Neural cell (in vitro differentiated cells): ENCODE data around the gene TRAPPC3. TPM values are rescaled to one million over a fixed set of nuclear protein-coding genes. Genes with fewer than 3 reads are reported as not detected.

Experiments
- H2AFZ ChIP-seq: fragments of 200-600, 300-800 bp; sonication (generic), shearing (Covaris generic); 2 replicates; pipeline ENCODE4 v1.6.0; 2014; ENCODE audit warnings: low read depth, mild to moderate bottlenecking, antibody characterized with exemption, low read length, moderate library complexity
- H3F3A ChIP-seq: fragments of 200-600 bp; shearing (Covaris generic); 2 replicates; pipeline ENCODE4 v1.6.1; 2016; ENCODE audit warnings: mild to moderate bottlenecking, moderate library complexity, mixed read lengths, antibody characterized with exemption, low read length; ENCODE audit not compliant: insufficient read depth, poor library complexity, severe bottlenecking
- H3K27ac ChIP-seq: fragments of 200-600, 300-800 bp; sonication (generic), shearing (Covaris generic); 2 replicates; pipeline ENCODE4 v1.5.1; 2014; ENCODE audit warnings: mild to moderate bottlenecking, low read length, moderate library complexity
- H3K27me3 ChIP-seq: fragments of 300-800, 200-600 bp; sonication (generic), shearing (Covaris generic); 2 replicates; pipeline ENCODE4 v1.6.0; 2014; ENCODE audit warnings: mild to moderate bottlenecking, low read depth, low read length, moderate library complexity; ENCODE audit not compliant: insufficient read depth
- H3K36me3 ChIP-seq: fragments of 300-800, 200-600 bp; sonication (generic), shearing (Covaris generic); 2 replicates; pipeline ENCODE4 v1.5.1; 2014; ENCODE audit warnings: mild to moderate bottlenecking, antibody characterized with exemption, low read length, moderate library complexity; ENCODE audit not compliant: insufficient read depth
- H3K4me2 ChIP-seq: fragments of 300-800, 200-600 bp; sonication (generic), shearing (Covaris generic); 2 replicates; pipeline ENCODE4 v1.6.0; 2014; ENCODE audit warnings: mild to moderate bottlenecking, low read length
- H3K4me3 ChIP-seq: fragments of 300-800, 200-600 bp; sonication (generic), shearing (Covaris generic); 2 replicates; pipeline ENCODE4 v1.5.1; 2014; ENCODE audit warnings: mild to moderate bottlenecking, low read length, moderate library complexity
- H3K79me2 ChIP-seq: fragments of 200-600 bp; shearing (Covaris generic); replicated peaks from 2 replicates; pipeline ENCODE4 v1.6.0; 2014; ENCODE audit warnings: mild to moderate bottlenecking, low read length, moderate library complexity; ENCODE audit not compliant: insufficient read depth
- H3K9ac ChIP-seq: fragments of 300-800, 200-600 bp; sonication (generic), shearing (Covaris generic); 2 replicates; pipeline ENCODE4 v1.6.1; 2016; ENCODE audit warnings: mild to moderate bottlenecking, low read length, mixed read lengths
- H3K9me2 ChIP-seq: fragments of 200-600 bp; shearing (Covaris generic); 2 replicates; pipeline ENCODE4 v1.6.1; 2016; ENCODE audit warnings: mild to moderate bottlenecking, low read length, mixed read lengths; ENCODE audit not compliant: insufficient read depth
- H3K9me3 ChIP-seq: fragments of 200-600, 300-800 bp; sonication (generic), shearing (Covaris generic); 2 replicates; pipeline ENCODE4 v1.6.1; 2016; ENCODE audit warnings: mild to moderate bottlenecking, mixed run types, low read length, moderate library complexity, mixed read lengths
- H4K20me1 ChIP-seq: fragments of 200-600 bp; shearing (Covaris generic); 2 replicates; pipeline ENCODE4 v1.6.1; 2016; ENCODE audit warnings: mild to moderate bottlenecking, mixed run types; ENCODE audit not compliant: insufficient read depth
- EP300 ChIP-seq: fragments of 450-650 bp; conservative IDR thresholded peaks from 2 replicates; pipeline ENCODE4 v1.6.1; 2014; ENCODE audit warnings: antibody characterized with exemption, mild to moderate bottlenecking, moderate library complexity; ENCODE audit not compliant: poor library complexity, severe bottlenecking
- EZH2 ChIP-seq: fragments of 200-600, 300-800 bp; shearing (Covaris generic), sonication (generic); IDR thresholded peaks from 2 replicates; pipeline ENCODE4 v1.6.1; 2014; ENCODE audit warnings: antibody characterized with exemption, low read length, borderline replicate concordance, mild to moderate bottlenecking; ENCODE audit not compliant: insufficient read depth, poor library complexity, severe bottlenecking
- MXI1 ChIP-seq: fragments of 450-650 bp; conservative IDR thresholded peaks from 2 replicates; pipeline ENCODE4 v1.6.1; 2014; ENCODE audit warnings: antibody characterized with exemption, mild to moderate bottlenecking; ENCODE audit not compliant: poor library complexity, severe bottlenecking
- POLR2AphosphoS5 ChIP-seq: IDR thresholded peaks from 2 replicates; pipeline ENCODE4 v1.6.1; 2012
- RAD21 ChIP-seq: fragments of 450-650 bp; conservative IDR thresholded peaks from 2 replicates; pipeline ENCODE4 v1.6.1; 2014; ENCODE audit warnings: antibody characterized with exemption, mild to moderate bottlenecking, moderate library complexity
- SMC3 ChIP-seq: fragments of 450-650 bp; conservative IDR thresholded peaks from 2 replicates; pipeline ENCODE4 v1.6.1; 2014; ENCODE audit warnings: antibody characterized with exemption, mild to moderate bottlenecking, moderate library complexity; ENCODE audit not compliant: poor library complexity
- TAF1 ChIP-seq: IDR thresholded peaks from 2 replicates; pipeline ENCODE4 v1.6.1; 2012; ENCODE audit warnings: low read depth
- polyA plus RNA-seq: library from polyadenylated mRNA; depleted of rRNA; stranded (reverse); fragments of >200 nt; gene quantifications from 2 replicates; pipeline ENCODE4 v1.2.3, GENCODE V29; 2014
- TF ChIP-seq, protein P1 (sequence below): IDR thresholded peaks from 2 replicates; pipeline ENCODE4 v1.6.1; 2012; ENCODE audit warnings: borderline replicate concordance
- TF ChIP-seq, protein P2 (sequence below): fragments of 450-650 bp; IDR thresholded peaks from 2 replicates; pipeline ENCODE4 v1.5.1; 2014; ENCODE audit warnings: antibody characterized with exemption, mild to moderate bottlenecking, moderate library complexity; ENCODE audit not compliant: poor library complexity, severe bottlenecking

TRAPPC3 gene
- polyA plus RNA-seq, 1 donor from 2014 or later: 278 TPM

DNA sequence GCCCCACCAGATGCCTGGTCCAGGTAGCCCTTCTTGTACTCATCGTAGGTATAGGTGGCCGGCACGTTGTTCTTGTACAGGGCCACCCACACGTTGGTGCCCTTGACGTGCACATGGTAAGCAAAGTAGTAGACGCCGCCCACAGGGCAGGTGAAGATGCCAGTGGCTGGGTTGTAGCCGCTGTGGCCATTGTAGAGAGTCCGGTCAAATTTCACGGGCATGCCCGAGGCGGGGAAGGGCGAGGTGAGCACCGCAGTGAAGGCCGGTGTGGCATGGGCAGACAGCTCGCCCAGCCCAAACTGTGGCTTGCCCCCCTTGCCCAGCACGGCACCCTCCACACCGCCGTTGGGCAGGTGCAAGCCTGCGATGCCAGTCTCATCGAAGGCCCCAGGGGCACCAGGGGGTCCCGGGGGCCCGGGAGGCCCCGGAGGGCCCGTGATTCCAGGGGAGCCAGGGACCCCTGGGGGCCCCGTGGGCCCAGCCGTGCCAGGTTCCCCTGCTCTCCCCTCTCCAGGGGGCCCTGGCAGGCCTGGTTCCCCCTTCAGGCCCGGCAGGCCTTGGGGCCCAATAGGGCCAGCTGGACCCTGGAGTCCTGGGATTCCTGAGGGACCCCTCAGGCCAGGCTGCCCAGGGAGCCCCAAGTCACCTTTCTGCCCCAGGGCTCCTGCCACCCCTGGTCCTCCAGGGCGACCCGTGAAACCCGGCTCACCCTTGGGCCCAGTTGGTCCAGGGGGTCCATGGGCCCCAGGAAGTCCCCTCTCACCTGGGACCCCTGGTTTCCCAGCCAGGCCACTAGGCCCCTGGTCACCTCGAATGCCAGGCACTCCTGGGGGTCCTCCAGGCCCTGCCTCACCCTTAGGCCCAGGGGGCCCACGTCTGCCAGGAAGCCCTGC, 51.3 kb downstream of the TRAPPC3 start:
- H2AFZ ChIP-seq: no peak overlapping the region
- H3K79me2 ChIP-seq: no peaks in the 10 kb centered on the region
- TF ChIP-seq MXI1: no peak
- H3K27ac ChIP-seq: no peak overlapping the region
- H3K9me2 ChIP-seq: no peaks in the 10 kb centered on the region
- H3K4me3 ChIP-seq: no peak overlapping the region
- H3K27me3 ChIP-seq: no peaks in the 10 kb centered on the region
- no peaks in the 10 kb centered on the region for H3K36me3 ChIP-seq
- H3K9ac ChIP-seq: no peak overlapping the region
- no peak overlapping the region for H3K4me2 ChIP-seq
- no peaks in the 10 kb centered on the region for H3K9me3 ChIP-seq
- H3F3A ChIP-seq: no peaks in the 10 kb centered on the region
- H4K20me1 ChIP-seq: no peaks in the 10 kb centered on the region

DNA sequence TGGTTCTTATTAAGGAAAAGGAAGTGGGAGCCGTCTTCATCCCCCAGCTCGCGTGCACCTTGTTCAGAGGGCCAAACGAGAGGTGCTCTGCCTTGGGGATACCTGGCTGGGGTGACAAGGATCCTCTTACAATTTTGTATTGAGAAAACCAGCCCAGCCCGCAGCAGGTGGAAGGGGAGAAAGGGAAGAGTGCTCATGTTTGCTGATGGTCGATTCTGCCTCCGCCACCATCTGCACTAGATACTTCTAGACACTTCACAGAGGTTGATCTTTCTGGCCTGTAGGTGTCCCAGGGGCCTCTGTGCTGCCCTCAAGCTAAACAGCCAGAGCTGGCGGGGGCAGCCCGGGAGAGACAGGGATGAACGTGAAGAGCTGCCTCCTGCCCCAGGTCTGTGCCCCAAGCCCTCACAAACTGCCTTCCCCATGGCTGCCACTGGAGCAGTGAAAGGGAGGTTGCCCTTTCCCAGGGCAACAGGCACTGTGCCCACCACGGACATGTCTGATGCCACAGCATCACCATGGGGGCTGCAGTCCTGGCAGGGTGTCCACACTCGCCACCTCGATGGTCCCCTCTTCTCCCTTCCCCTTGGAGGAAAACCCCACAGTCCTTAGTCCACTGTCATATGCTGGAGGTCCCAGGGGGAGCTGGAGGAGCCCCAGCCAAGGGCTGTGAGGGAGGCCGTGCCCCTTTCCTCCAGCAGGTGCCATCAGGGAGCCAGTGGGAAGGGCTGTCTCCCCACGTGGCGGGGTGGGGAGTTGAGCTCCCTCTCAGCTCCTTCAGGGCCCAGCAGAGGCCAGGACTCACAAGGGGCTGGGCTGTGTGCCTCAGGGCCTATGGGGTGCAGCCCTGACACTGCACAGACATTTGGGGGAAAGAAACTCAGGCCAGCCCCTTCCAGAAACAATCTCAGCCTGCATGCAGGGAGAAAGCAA, 52.5 kb downstream of the TRAPPC3 start:
- no peaks in the 10 kb centered on the region for H4K20me1 ChIP-seq
- no peaks in the 10 kb centered on the region for H3K27me3 ChIP-seq
- H3K9me3 ChIP-seq: no peaks in the 10 kb centered on the region
- H3K27ac ChIP-seq: no peak overlapping the region
- H3K4me3 ChIP-seq: no peak overlapping the region
- no peaks in the 10 kb centered on the region for H3F3A ChIP-seq
- H2AFZ ChIP-seq: no peak overlapping the region
- H3K9me2 ChIP-seq: no peaks in the 10 kb centered on the region
- no peaks in the 10 kb centered on the region for H3K36me3 ChIP-seq
- TF ChIP-seq, protein P1, sequence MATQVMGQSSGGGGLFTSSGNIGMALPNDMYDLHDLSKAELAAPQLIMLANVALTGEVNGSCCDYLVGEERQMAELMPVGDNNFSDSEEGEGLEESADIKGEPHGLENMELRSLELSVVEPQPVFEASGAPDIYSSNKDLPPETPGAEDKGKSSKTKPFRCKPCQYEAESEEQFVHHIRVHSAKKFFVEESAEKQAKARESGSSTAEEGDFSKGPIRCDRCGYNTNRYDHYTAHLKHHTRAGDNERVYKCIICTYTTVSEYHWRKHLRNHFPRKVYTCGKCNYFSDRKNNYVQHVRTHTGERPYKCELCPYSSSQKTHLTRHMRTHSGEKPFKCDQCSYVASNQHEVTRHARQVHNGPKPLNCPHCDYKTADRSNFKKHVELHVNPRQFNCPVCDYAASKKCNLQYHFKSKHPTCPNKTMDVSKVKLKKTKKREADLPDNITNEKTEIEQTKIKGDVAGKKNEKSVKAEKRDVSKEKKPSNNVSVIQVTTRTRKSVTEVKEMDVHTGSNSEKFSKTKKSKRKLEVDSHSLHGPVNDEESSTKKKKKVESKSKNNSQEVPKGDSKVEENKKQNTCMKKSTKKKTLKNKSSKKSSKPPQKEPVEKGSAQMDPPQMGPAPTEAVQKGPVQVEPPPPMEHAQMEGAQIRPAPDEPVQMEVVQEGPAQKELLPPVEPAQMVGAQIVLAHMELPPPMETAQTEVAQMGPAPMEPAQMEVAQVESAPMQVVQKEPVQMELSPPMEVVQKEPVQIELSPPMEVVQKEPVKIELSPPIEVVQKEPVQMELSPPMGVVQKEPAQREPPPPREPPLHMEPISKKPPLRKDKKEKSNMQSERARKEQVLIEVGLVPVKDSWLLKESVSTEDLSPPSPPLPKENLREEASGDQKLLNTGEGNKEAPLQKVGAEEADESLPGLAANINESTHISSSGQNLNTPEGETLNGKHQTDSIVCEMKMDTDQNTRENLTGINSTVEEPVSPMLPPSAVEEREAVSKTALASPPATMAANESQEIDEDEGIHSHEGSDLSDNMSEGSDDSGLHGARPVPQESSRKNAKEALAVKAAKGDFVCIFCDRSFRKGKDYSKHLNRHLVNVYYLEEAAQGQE: no peak
- TF ChIP-seq EP300 (no peak), MXI1 (no peak), RAD21 (no peak), TAF1 (no peak), SMC3 (no peak), POLR2AphosphoS5 (no peak), EZH2 (no peak)
- TF ChIP-seq, protein P2, sequence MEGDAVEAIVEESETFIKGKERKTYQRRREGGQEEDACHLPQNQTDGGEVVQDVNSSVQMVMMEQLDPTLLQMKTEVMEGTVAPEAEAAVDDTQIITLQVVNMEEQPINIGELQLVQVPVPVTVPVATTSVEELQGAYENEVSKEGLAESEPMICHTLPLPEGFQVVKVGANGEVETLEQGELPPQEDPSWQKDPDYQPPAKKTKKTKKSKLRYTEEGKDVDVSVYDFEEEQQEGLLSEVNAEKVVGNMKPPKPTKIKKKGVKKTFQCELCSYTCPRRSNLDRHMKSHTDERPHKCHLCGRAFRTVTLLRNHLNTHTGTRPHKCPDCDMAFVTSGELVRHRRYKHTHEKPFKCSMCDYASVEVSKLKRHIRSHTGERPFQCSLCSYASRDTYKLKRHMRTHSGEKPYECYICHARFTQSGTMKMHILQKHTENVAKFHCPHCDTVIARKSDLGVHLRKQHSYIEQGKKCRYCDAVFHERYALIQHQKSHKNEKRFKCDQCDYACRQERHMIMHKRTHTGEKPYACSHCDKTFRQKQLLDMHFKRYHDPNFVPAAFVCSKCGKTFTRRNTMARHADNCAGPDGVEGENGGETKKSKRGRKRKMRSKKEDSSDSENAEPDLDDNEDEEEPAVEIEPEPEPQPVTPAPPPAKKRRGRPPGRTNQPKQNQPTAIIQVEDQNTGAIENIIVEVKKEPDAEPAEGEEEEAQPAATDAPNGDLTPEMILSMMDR: no peak
- no peak overlapping the region for H3K4me2 ChIP-seq
- H3K9ac ChIP-seq: no peak overlapping the region
- no peaks in the 10 kb centered on the region for H3K79me2 ChIP-seq
